GM20431 (cell line): ENCODE measurements around the gene ZDHHC11.
"Not testable (repeated sequence)": the region's sequence is repeated elsewhere in the genome, so short reads cannot be mapped to it uniquely, and the experiment has no call there.

Experiments
- in situ Hi-C: fragments of 300-500 bp; cut with MseI, MboI; formaldehyde crosslinking; loops from one replicate; pipeline ENCODE4 v1.15.0; 2020; ENCODE audit warnings: low sequenced_read_pairs; ENCODE audit not compliant: unreplicated experiment

ZDHHC11 gene

DNA sequence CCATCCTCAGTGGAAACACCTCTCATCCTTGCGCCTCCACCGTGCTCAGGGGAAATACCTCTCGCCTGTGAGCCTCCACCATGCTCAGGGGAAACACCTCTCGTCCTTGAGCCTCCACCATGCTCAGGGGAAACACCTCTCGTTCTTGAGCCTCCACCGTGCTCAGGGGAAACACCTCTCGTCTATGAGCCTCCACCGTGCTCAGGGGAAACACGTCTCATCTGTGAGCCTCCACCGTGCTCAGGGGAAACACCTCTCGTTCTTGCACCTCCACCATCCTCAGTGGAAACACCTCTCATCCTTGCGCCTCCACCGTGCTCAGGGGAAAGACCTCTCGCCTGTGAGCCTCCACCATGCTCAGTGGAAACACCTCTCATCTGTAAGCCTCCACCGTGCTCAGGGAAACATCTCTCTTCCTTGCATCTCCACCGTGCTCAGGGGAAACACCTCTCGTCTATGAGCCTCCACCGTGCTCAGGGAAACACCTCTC lies 4.1 kb downstream of the ZDHHC11 start:
- in situ Hi-C loops: not testable (repeated sequence)

DNA sequence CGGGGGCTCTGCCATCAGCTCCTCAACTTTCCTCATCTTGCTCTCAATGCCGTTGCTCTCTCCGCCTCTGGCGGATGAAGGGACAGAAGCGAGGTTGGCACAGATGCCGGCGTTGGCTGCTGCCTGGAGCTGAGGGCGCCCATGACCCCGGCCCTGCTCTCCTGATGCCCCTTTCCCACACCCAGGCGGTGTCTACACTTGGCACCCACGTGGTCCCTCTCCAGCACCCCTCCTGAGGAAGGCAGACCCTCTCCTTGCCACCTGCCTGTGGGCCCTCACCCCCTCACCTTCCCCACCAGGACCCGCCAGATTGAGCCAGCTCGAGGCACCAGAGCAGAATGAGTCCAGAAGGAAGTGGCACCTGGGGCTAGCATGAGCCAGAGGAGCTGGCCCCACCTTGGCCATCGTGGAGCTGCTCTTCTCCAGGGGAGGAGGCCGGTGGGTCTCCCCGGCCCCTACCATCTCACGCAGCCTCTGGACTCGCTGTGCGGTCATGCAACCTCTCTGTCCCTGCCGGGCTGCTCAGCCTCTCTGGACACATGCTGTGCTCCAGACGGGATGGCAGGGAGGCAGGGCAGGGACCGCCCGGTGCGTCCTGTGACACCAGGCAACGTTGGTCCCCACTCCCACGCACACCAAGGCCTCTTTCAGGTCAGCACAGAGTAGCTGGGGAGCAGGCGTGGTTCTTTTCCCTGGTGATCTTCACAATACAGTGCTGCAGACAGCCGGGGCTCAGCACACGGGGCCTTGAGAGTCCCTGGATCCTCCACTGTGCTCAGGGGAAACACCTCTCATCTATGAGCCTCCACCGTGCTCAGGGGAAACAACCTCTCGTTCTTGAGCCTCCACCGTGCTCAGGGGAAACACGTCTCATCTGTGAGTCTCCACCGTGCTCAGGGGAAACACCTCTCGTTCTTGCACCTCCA lies 4.8 kb downstream of the ZDHHC11 start:
- in situ Hi-C loops: not testable (repeated sequence)

DNA sequence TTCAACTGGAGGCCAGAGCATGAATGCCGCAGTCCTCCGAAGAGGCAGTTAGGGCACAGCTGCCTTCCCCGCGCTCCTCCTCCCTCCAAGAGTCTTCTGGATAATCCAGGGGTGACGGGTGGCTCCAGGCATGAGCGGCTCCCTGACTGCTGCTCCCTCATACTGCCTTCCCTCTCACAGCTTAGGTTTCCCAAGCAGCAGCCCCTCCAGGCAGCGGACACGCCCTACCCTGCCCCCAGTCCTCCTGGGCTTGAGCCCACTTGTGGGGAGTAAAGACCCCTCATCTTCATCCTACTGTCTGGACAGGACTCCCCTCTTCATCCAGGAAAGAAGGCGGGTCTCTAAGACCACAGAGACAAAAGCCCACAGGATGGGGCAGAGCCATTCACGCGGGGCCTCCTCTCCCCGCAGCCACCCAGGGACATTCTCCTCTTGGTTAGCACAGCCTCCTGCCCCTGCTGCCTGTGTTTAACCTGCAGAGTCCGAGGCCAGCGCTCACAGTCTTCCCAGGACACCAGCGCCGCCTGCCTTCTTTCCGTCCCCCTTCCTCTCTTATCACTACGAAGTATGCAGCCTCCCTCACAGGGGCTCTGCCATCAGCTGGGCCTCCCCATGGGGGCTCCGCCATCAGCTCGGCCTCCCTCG lies 5.6 kb downstream of the ZDHHC11 start:
- in situ Hi-C loops: not testable (repeated sequence)

DNA sequence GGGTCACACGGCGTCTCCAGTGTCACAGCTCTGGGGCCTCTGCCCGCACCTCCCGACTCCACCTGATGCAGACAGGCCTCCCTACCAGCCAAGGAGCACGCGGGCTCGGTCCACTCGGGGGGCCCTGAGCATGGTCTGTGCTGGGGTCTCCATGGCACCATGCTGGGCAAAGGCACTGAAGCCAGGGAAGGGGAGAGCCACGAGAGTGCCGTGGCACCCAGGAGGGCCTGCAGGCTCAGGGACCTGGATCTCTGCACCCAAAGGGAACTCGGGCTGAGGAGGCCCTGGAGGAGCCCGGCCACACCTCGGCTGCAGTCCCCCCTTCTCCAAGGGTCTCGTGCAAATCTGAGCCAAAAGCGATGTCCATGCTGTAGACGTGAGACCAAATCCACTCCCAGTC lies 6.4 kb downstream of the ZDHHC11 start:
- in situ Hi-C loops: not testable (repeated sequence)

DNA sequence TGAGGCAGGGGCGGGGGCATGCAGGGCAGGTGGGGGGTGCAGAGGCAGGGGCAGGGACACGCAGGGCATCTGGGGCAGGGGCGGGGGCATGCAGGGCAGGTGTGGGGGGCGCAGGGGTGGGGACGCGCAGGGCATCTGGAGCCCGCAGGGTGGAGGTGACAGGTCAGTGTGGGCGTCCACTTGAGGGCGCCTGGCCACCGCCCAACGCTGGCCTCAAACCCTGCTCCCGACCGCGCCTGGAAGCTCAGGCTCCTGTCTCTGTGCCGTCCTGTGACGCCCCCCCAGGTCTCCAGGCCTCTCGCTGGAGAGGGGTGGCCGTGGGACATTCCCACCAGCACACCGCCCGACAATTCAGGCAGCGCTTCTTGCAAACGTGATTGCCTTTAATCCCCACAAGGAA lies 6.9 kb downstream of the ZDHHC11 start:
- in situ Hi-C loops: not testable (repeated sequence)

DNA sequence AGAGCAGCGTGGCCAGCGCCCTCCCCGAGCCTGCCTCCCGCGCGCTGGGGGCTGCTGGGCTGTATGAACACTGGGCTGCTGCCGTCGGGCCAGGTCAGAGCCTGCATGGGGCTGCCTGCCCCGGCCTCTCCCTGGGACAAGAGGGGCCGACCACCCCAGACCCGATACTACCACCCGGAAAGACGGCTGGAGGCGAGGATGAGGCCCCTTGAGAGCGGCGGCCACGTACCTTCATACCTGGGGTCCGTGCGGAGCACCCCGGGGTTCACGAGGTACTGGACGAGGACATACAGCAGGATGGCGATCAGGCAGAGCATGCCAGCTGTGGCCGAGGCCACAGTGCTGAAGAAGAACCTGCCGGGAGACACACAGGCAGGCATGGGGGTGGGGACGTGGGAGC lies 7.4 kb downstream of the ZDHHC11 start:
- in situ Hi-C loops: not testable (repeated sequence)

DNA sequence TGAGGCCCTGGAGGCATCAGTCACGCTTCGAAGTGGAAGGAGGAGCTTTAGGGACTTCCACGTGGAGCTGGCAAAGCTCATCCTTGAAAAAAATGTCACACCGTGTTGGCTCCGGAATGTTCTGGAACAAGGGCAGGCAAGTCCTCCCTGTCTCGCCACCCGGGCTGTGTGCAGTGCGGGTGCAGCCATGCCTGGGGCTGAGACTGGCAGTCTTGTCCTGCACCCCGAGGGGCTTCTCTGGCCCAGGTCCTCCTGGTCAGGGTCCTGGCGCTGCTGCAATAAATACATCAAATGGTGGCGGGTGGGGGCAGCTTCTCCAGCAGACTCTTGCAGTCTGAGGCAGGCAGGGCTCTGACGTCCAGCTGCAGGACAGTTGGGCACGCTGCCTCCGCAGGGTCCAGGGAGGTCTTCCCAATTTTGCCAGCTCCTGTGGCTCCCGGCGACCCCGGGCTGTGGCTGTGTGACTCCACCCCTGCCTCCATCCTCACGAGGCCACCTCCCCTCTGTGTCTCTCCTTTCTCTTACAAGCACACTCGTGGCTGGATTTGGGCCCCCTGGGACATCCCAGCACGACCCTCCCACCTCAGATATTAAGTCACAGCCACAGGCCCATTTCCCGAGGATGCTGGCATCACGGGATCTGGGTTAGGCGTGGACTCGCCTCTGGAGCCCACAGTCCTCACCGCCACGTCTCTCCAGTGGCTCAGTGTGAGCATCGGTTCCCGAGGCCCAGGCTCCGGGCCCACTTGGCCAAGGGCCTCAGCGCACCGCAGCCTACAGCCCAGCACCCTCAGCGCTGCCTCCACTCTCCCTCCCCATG lies 8.2 kb downstream of the ZDHHC11 start:
- in situ Hi-C loops: not testable (repeated sequence)

DNA sequence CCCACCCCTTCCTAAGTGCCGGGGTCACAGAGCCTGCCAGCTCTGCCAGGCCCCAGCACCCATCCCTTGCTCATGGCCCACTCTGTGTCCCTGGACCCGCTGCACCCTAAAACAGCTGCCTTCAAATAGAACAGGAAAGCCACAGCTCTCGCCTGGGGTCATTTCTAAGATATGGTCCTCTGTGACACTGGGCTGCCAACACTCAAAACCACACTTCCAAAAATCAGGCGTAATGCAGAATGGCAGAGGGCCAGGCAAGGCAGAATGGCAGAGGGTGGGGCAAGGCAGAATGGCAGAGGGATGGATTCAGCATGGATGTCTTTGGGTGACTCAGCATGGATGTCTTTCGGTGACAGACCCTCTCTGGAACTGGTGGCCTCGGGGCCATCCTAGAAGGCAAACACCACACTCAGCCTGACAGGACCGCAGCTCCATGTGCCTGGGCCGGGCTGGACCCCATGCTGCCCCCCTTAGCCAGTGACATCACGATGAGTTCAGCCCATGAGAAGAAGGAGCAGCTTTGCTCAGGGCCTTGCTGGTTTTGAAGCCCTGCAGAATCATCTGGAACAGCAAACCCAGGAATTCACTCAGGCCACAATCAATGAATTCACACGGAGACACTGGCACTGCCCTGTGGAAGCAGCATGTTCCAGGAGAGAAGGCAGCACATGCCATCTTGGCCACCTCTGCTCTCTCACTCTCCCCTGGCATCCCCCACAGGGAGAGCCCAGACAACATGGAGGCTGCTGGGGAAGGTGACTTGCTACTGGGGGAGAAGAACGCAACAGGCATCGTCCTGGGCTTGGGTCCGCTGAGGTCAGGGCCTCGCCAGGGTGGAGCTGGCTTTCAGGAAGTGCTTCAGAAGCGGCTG lies 9.0 kb downstream of the ZDHHC11 start:
- in situ Hi-C loops: not testable (repeated sequence)

DNA sequence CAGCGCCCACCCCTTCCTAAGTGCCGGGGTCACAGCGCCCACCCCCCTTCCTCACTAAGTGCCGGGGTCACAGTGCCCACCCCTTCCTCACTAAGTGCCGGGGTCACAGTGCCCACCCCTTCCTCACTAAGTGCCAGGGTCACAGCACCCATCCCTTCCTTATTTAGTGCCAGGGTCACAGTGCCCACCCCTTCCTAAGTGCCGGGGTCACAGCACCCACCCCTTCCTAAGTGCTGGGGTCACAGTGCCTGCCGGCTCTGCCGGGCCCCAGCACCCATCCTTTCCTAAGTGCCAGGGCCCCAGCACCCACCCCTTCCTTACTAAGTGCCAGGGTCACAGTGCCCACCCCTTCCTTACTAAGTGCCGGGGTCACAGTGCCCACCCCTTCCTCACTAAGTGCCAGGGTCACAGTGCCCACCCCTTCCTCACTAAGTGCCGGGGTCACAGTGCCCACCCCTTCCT lies 9.8 kb downstream of the ZDHHC11 start:
- in situ Hi-C loops: not testable (repeated sequence)

DNA sequence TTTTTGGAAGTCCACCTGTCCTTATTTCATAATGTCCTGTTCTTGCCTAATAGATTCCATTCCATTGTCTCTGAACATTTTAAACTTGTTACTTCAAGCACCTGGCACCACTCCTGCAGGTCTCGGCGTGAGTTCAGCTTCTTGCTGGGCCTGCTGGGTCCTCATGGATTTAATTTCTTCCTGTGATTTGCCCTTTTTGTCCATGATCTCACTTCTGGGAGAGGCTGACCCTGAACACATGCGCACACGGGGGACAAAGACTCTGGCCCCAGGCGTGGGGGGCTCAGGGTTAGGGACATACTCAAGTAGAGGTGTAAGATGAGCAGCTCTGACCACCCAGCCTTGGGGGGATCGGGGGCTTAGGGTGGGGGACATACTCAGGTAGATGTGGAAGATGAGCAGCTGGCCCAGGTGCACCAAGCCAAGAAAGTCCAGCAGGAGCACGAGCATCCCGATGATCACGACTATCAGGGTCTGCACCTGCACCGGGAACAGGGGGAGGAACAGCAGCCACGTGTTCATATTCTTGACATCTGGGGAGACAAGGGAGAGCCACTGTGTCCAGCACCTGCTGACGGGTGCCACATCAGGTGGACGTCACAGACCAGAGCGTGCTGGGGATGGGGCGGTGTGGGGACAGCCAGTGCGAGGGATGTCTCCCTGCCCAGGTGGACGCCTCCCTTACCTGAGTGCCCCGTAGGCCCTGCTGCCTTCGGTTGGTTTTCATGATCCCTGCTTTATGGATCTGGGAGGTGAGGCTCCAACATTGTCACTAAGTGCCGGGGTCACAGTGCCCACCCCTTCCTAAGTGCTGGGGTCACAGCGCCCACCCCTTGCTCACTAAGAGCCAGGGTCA lies 10.4 kb downstream of the ZDHHC11 start:
- in situ Hi-C loops: not testable (repeated sequence)

DNA sequence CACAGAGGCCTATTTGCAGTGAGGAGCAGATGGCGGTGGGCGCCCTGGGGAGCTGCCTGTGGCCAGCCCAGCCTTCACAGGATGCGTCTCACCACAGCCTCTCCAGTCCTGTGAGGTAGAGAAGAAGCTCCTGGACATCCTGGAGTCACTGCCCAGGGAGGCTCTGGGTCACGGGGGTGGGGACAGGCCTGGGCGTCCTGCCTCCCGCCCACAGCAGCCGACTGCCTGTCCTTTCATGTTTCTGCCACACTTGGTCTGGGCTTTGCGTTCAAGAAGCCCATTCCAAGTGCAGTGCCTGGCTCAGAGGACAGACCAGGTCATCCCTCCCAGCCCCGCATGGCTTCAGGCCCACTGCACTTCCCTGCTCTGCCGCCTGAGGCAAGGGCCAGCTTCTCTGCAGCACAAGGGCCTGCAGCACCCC lies 12.3 kb downstream of the ZDHHC11 start:
- in situ Hi-C loops: not testable (repeated sequence)

DNA sequence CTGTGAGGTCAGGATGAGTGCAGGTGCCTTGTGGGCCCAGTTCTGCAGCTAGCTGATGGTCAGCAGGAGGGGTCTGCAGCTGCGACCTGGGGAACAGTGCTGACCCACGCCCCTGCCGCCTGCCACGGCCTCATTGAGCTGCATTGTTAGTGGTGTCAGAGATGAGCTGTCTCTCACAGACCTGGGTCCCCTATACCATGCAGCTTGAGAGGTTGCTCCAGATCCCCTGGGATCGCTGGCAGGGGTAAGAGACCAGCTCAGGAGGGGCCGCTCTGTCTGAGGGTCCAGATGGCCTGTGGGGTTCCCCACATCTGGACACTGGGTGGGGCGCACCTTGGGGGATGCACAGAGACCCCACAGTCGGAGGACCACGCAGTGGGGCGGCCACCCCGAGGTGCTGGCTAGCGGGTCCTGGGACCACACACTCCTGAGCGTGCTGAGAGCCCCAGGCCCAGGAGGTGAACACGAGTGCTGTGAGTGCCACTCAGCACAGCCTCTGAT lies 13.1 kb downstream of the ZDHHC11 start:
- in situ Hi-C loops: not testable (repeated sequence)

DNA sequence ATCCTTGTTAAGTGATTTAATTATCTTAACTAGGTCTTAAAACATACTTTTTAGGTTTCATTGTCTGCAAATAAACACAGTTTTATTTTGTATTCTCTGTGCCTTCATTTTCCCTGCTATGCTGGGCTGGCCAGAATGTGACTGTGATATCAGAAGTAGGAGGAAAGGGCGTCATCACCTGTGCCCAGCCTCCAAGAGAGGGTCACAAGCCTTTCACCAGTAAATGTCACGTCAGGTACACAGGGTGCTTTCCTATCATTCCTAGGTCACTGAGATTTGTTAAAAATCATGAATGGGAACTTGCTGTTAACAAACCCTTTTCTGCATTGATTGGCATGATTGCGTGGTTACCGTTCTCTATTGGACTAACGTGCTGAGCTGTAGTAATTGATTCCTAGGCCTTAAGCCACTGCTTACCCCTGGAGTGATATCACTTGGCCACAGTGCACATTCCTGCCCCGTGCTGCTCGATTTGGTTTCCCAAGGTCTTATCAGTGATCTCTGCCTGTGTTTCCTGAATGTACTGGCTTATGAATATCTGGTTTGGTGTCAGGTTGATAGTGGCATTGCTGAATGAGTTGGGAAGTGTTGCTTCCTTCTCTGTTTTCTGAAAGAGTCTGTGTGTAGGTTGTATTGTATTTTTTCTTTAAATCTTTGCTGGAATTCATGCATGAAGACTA lies 14.7 kb downstream of the ZDHHC11 start:
- in situ Hi-C loops: not testable (repeated sequence)

DNA sequence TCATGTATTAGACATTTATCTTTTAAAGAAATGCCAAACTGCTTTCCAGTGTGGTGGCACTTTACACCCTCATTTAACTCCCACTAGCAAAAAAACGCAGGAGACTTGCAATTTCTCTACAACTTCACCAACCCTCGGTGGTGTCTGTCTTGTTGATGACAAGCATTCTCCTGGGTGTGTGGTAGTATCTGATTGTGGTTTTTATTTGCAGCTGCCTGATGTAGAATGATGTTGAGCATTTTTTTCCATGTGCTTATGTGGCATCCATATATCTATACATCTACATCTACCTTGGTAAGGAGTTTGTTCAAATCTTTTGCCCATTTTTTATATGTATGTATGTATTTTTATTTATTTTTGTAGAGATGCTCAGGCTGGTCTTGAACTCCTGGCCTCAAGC lies 16.8 kb downstream of the ZDHHC11 start:
- in situ Hi-C loops: not testable (repeated sequence)

DNA sequence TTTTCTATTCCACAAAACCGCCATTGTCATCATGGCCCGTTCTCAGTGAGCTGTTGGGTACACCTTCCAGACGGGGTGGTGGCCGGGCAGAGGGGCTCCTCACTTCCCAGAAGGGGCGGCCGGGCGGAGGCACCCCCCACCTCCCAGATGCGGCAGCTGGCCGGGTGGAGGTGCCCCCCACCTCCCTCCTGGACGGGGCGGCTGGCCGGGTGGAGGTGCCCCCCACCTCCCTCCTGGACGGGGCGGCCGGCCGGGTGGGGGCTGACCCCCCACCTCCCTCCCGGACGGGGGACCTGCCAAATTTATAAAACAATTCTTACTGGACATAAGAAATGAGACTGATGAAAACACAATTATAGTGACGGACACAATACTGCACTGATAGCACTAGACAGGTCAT lies 22.6 kb downstream of the ZDHHC11 start:
- in situ Hi-C loops: not testable (repeated sequence)

DNA sequence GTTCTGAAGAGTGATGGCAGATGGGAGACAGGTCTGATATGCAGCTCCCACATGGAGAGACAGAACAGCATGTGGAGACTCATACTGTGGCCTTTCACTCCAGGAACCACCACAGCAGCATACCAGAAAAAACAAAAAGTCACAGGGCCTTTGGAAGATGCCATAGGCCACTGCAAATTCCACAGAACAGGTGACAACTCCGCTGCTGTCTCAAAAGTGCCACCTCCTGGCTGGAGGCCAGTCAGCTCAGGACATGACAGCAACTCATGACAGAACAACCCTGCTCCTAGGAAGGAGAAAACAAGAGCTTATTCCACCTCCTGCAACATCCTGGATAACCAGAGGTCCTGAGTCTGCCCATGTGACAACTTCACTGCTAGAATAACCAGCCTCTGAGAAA lies 25.2 kb downstream of the ZDHHC11 start:
- in situ Hi-C loops: not testable (repeated sequence)

DNA sequence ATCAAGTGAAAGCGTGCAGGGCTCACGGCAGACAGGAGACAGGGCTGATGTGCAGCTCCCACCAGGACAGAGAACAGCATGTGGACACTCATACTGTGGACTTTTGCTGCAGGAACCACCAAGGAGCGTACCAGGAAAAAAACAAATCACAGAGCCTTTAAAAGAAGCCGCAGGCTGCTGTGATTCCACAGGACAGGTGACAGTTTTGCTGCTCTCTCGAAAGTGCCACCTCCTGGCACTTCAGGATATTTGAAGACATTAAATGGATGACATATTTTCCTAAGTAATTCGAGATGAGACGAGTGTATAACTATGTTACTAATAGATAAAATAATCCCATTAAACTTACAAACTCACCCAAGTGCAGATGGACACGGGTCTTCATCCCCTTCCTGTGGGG lies 29.3 kb downstream of the ZDHHC11 start:
- in situ Hi-C loops: no loop called here

DNA sequence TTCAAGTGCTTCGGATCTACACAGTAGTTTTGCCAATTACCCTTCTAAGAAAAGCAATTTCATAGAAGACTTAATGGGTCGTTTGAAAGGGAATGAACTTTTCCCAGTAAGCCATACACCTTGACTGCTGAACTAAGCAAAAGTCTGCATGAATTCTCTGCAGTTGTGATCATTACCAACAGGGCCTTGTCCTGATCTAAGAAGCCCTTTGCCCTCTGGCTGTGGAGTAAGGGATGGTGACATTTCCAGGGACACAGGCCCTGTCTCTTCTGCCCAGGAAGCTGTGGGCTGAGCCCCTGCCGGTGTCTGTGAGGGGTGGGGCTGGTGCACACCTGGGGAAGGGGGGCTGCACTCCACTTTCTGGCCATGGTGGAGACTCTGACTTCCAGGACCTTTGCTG lies 30.5 kb downstream of the ZDHHC11 start:
- in situ Hi-C loops: no loop called here
